ENCODE measurements around the gene E2F1.
A peak's percentile ranks its signal among the peaks of the same experiment; 100 is the strongest.

DNA sequence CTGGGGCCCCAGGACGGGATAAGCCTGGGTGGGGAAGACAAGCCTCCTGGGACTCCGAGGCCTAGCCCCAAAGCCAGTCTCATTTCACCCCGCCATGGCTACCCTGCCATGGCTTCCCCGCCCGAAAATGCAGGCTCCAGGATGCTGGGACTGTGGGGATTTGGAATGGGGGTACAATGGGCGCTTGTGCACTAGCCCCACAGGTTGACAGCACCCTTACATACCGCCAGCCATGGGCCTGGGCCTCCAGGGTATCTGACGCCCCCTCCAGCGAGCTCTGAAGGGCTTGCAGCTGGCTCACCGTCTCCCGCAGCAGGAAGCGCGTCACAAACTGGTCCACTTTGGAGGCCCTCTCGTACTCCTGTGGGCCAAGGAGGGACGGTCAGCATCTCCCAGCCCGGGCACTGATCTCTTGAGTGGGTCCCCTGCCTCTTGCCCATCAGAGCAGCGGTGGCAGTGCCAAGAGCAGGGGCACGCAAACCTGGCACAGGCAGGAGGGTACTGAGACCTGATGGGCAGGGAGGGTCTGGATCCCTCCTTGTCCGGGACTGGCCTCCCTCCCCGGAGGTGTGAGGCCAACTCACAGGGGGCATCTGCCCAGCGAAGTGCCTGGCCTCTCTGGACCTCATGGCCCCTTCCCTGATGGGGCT is 26.0 kb downstream of the E2F1 start:
- TF ChIP-seq POLR2A (IDR thresholded peaks at IDR 0.05): no peak
- TF ChIP-seq, protein P1, sequence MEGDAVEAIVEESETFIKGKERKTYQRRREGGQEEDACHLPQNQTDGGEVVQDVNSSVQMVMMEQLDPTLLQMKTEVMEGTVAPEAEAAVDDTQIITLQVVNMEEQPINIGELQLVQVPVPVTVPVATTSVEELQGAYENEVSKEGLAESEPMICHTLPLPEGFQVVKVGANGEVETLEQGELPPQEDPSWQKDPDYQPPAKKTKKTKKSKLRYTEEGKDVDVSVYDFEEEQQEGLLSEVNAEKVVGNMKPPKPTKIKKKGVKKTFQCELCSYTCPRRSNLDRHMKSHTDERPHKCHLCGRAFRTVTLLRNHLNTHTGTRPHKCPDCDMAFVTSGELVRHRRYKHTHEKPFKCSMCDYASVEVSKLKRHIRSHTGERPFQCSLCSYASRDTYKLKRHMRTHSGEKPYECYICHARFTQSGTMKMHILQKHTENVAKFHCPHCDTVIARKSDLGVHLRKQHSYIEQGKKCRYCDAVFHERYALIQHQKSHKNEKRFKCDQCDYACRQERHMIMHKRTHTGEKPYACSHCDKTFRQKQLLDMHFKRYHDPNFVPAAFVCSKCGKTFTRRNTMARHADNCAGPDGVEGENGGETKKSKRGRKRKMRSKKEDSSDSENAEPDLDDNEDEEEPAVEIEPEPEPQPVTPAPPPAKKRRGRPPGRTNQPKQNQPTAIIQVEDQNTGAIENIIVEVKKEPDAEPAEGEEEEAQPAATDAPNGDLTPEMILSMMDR (IDR thresholded peaks at IDR 0.05 in 8 of 11, conservative IDR thresholded peaks at IDR 0.05 in 3 of 11): no peak
- TF ChIP-seq POLR2AphosphoS5 (IDR thresholded peaks at IDR 0.05): peak in 1 of 3 donors; percentile 7

Measured in spleen (tissue), 7 donors.